ENCODE data around the gene PPIL1. TPM values are rescaled to one million over a fixed set of nuclear protein-coding genes. Genes with fewer than 3 reads are reported as not detected.

The PPIL1 gene
- polyA plus RNA-seq, 1 donor (not counting 4 experiments of a cell fraction or from before 2014, with no cell fraction given), result 45.5 TPM

- dilution Hi-C loops (cut with MboI; ENCODE audit: extremely low pct_ligation_motif_present, low sequenced_read_pairs), result no loop called here
- no peak for FAIRE-seq
- H3K4me1 ChIP-seq (ENCODE audit: control insufficient read depth, extremely low read depth, insufficient read depth, low read length), result peaks cover 8% of the 10 kb centered on the region
- no peak overlapping the region for H2AFZ ChIP-seq (ENCODE audit: control insufficient read depth, low read length)
- no peaks in the 10 kb centered on the region for H3K9me1 ChIP-seq (ENCODE audit: control insufficient read depth, extremely low read depth, insufficient read depth, low read length)
- H3K27me3 ChIP-seq (ENCODE audit: control insufficient read depth, extremely low read depth, insufficient read depth, low read length), result no peaks in the 10 kb centered on the region
- no peak overlapping the region for H3K4me3 ChIP-seq (ENCODE audit: control insufficient read depth in 2 of 3, extremely low read depth in 1 of 3, insufficient read depth in 2 of 3, low read depth in 1 of 3, low read length in 3 of 3)
- H4K20me1 ChIP-seq (ENCODE audit: control insufficient read depth, extremely low read depth, insufficient read depth, low read length), result no peaks in the 10 kb centered on the region
- no peak overlapping the region for H3K9ac ChIP-seq (ENCODE audit: control insufficient read depth, extremely low read depth, insufficient read depth, low read length)
- no peaks in the 10 kb centered on the region for H3K79me2 ChIP-seq (ENCODE audit: control insufficient read depth, insufficient read depth, low read length)
- no peaks in the 10 kb centered on the region for H3K9me3 ChIP-seq (ENCODE audit: control insufficient read depth, low read depth, low read length)
- H3K27ac ChIP-seq (ENCODE audit: control insufficient read depth, insufficient read depth, low read length), result no peak overlapping the region
- no peak for DNase-seq (ENCODE audit: low read depth, low spot score)
- TF ChIP-seq EZH2 (IDR thresholded peaks at IDR 0.05; ENCODE audit: low read length) (no peak), CTCF (optimal IDR thresholded peaks at IDR 0.05 in 1 of 3, IDR thresholded peaks at IDR 0.05 in 1 of 3, conservative IDR thresholded peaks at IDR 0.05 in 1 of 3; ENCODE audit: extremely low read depth in 1 of 3, insufficient read depth in 2 of 3, low read length in 3 of 3) (no peak)
- H3K4me2 ChIP-seq (ENCODE audit: control insufficient read depth, extremely low read depth, insufficient read depth, low read depth, low read length), result no peak overlapping the region
- no peaks in the 10 kb centered on the region for H3K36me3 ChIP-seq (ENCODE audit: control insufficient read depth in 2 of 2, extremely low read depth in 1 of 2, insufficient read depth in 2 of 2, low read length in 2 of 2)
Measured at GRCh38 chr6:36821581-36822335, 52.8 kb downstream of the PPIL1 start.

- H3K9me3 ChIP-seq (ENCODE audit: control insufficient read depth, low read depth, low read length), result no peaks in the 10 kb centered on the region
- H3K4me1 ChIP-seq (ENCODE audit: control insufficient read depth, extremely low read depth, insufficient read depth, low read length), result peaks cover 8% of the 10 kb centered on the region
- H4K20me1 ChIP-seq (ENCODE audit: control insufficient read depth, extremely low read depth, insufficient read depth, low read length), result no peaks in the 10 kb centered on the region
- H3K36me3 ChIP-seq (ENCODE audit: control insufficient read depth in 2 of 2, extremely low read depth in 1 of 2, insufficient read depth in 2 of 2, low read length in 2 of 2), result no peaks in the 10 kb centered on the region
- DNase-seq (ENCODE audit: low read depth, low spot score) (peak; percentile 17), FAIRE-seq (no peak)
- no peak overlapping the region for H3K4me3 ChIP-seq (ENCODE audit: control insufficient read depth in 2 of 3, extremely low read depth in 1 of 3, insufficient read depth in 2 of 3, low read depth in 1 of 3, low read length in 3 of 3)
- no peaks in the 10 kb centered on the region for H3K27me3 ChIP-seq (ENCODE audit: control insufficient read depth, extremely low read depth, insufficient read depth, low read length)
- no peaks in the 10 kb centered on the region for H3K79me2 ChIP-seq (ENCODE audit: control insufficient read depth, insufficient read depth, low read length)
- no peak for TF ChIP-seq CTCF (optimal IDR thresholded peaks at IDR 0.05 in 1 of 3, IDR thresholded peaks at IDR 0.05 in 1 of 3, conservative IDR thresholded peaks at IDR 0.05 in 1 of 3; ENCODE audit: extremely low read depth in 1 of 3, insufficient read depth in 2 of 3, low read length in 3 of 3)
- TF ChIP-seq EZH2 (IDR thresholded peaks at IDR 0.05; ENCODE audit: low read length), result no peak
- no peak overlapping the region for H3K9ac ChIP-seq (ENCODE audit: control insufficient read depth, extremely low read depth, insufficient read depth, low read length)
- peak overlapping the region; percentile 20 for H3K27ac ChIP-seq (ENCODE audit: control insufficient read depth, insufficient read depth, low read length)
- H2AFZ ChIP-seq (ENCODE audit: control insufficient read depth, low read length), result no peak overlapping the region
- peak overlapping the region; percentile 22 for H3K4me2 ChIP-seq (ENCODE audit: control insufficient read depth, extremely low read depth, insufficient read depth, low read depth, low read length)
- dilution Hi-C loops (cut with MboI; ENCODE audit: extremely low pct_ligation_motif_present, low sequenced_read_pairs), result no loop called here
- no peaks in the 10 kb centered on the region for H3K9me1 ChIP-seq (ENCODE audit: control insufficient read depth, extremely low read depth, insufficient read depth, low read length)
Measured at GRCh38 chr6:36820700-36821580, 53.7 kb downstream of the PPIL1 start.

All from keratinocyte (primary cell).